Spleen (tissue), 7 donors: ENCODE measurements around the gene CCDC92.

Experiments
- POLR2A ChIP-seq, 3 donors: fragments of 450-650 bp; IDR thresholded peaks; one replicate each; pipeline ENCODE4 v1.5.1; 2017; ENCODE audit warnings: antibody characterized with exemption in 3 of 3, mild to moderate bottlenecking in 1 of 3
- POLR2AphosphoS5 ChIP-seq, 3 donors: sonication (generic); formaldehyde crosslinking; IDR thresholded peaks; one replicate each; pipeline ENCODE4 v1.5.1; 2017; ENCODE audit warnings: antibody characterized with exemption in 3 of 3
- TF ChIP-seq, protein P1 (sequence below), 11 experiments: fragments of 200-600 bp in 7 of 11; fragments of 450-650 bp in 4 of 11; sonication (generic) in 4 of 11; IDR thresholded peaks in 8 of 11; conservative IDR thresholded peaks in 3 of 11; 1 replicate in 7 of 11; 2 replicates in 4 of 11; pipeline versions ENCODE4 v1.4.0 to v1.8.0; 2016 to 2021; ENCODE audit warnings: antibody characterized with exemption in 11 of 11, inconsistent platforms in 4 of 11, mild to moderate bottlenecking in 1 of 11
- donor health status: DM: no; HTN: no; CAD: no; lungs with moderate emphysema.
- donor health status: DM: no; HTN: no; CAD: no.
- donor health status: DM: no; HTN: no; CAD: no.

DNA sequence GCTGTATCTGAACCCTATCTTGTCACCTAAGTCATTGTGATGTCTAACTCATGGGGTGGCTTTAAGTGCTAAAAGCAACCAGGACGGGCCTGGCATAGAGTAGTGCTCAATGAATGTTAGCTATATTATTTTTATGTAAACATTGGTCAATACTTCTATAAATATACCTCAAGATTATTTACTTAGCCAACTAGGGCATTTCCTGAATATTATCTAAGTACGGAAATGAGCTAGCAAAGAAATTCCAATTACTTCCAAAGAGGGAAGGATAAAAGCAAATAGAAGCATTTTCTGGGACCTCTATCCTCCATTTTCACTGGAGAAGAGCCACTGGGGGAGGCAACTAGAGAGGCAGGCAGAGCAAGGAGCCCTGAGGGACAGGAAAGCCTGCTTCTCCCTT, 20.6 kb downstream of the CCDC92 start:
- TF ChIP-seq, protein P1, sequence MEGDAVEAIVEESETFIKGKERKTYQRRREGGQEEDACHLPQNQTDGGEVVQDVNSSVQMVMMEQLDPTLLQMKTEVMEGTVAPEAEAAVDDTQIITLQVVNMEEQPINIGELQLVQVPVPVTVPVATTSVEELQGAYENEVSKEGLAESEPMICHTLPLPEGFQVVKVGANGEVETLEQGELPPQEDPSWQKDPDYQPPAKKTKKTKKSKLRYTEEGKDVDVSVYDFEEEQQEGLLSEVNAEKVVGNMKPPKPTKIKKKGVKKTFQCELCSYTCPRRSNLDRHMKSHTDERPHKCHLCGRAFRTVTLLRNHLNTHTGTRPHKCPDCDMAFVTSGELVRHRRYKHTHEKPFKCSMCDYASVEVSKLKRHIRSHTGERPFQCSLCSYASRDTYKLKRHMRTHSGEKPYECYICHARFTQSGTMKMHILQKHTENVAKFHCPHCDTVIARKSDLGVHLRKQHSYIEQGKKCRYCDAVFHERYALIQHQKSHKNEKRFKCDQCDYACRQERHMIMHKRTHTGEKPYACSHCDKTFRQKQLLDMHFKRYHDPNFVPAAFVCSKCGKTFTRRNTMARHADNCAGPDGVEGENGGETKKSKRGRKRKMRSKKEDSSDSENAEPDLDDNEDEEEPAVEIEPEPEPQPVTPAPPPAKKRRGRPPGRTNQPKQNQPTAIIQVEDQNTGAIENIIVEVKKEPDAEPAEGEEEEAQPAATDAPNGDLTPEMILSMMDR (IDR thresholded peaks at IDR 0.05 in 8 of 11, conservative IDR thresholded peaks at IDR 0.05 in 3 of 11): no peak
- TF ChIP-seq POLR2A (IDR thresholded peaks at IDR 0.05) (no peak), POLR2AphosphoS5 (IDR thresholded peaks at IDR 0.05) (no peak)
